ENCODE measurements around the gene OPN1LW. TPM values are rescaled to one million over a fixed set of nuclear protein-coding genes. Genes with fewer than 3 reads are reported as not detected.
"Not testable (repeated sequence)": the region's sequence is repeated elsewhere in the genome, so short reads cannot be mapped to it uniquely, and the experiment has no call there.

Gene OPN1LW
- total RNA-seq, 2 donors from 2014 or later: not detected

GRCh38 chrX:154142386-154142785 is 1.7 kb upstream of the OPN1LW start:
- ATAC-seq (no peak), DNase-seq (no peak)
- Mint-ChIP-seq H3K4me1 (peaks cover 3% of the 10 kb centered on the region), H3K4me3 (no peak overlapping the region), H3K27me3 (no peaks in the 10 kb centered on the region), H3K36me3 (ENCODE audit: low read depth) (no peaks in the 10 kb centered on the region), H3K27ac (no peak overlapping the region)
- no peaks in the 10 kb centered on the region for H3K9me3 ChIP-seq (ENCODE audit: control insufficient read depth, low read length, poor library complexity, severe bottlenecking)

GRCh38 chrX:154142950-154143745 is 895 bp upstream of the OPN1LW start:
- Mint-ChIP-seq H3K27me3 (no peaks in the 10 kb centered on the region), H3K27ac (no peak overlapping the region), H3K36me3 (ENCODE audit: low read depth) (no peaks in the 10 kb centered on the region), H3K4me3 (peak overlapping the region; percentile 52), H3K4me1 (peaks cover 3% of the 10 kb centered on the region)
- DNase-seq: no peak
- ATAC-seq: no peak
- H3K9me3 ChIP-seq (ENCODE audit: control insufficient read depth, low read length, poor library complexity, severe bottlenecking): no peaks in the 10 kb centered on the region

GRCh38 chrX:154151030-154151429 is 7.0 kb downstream of the OPN1LW start:
- not testable (repeated sequence) for DNase-seq; H3K4me3 Mint-ChIP-seq; H3K36me3 Mint-ChIP-seq (ENCODE audit: low read depth); H3K27ac Mint-ChIP-seq; ATAC-seq; H3K9me3 ChIP-seq (ENCODE audit: control insufficient read depth, low read length, poor library complexity, severe bottlenecking); H3K4me1 Mint-ChIP-seq; H3K27me3 Mint-ChIP-seq

GRCh38 chrX:154156221-154156620 is 12.2 kb downstream of the OPN1LW start:
- H3K4me3 Mint-ChIP-seq; H3K36me3 Mint-ChIP-seq (ENCODE audit: low read depth); H3K27ac Mint-ChIP-seq; H3K4me1 Mint-ChIP-seq; DNase-seq; ATAC-seq; H3K9me3 ChIP-seq (ENCODE audit: control insufficient read depth, low read length, poor library complexity, severe bottlenecking); H3K27me3 Mint-ChIP-seq: not testable (repeated sequence)

GRCh38 chrX:154157207-154157606 is 13.2 kb downstream of the OPN1LW start:
- H3K9me3 ChIP-seq (ENCODE audit: control insufficient read depth, low read length, poor library complexity, severe bottlenecking); H3K27me3 Mint-ChIP-seq; H3K4me1 Mint-ChIP-seq; H3K4me3 Mint-ChIP-seq; DNase-seq; H3K27ac Mint-ChIP-seq; ATAC-seq; H3K36me3 Mint-ChIP-seq (ENCODE audit: low read depth): not testable (repeated sequence)

- not testable (repeated sequence) for H3K4me1 Mint-ChIP-seq; H3K27ac Mint-ChIP-seq; H3K36me3 Mint-ChIP-seq (ENCODE audit: low read depth); H3K27me3 Mint-ChIP-seq; DNase-seq; H3K9me3 ChIP-seq (ENCODE audit: control insufficient read depth, low read length, poor library complexity, severe bottlenecking); H3K4me3 Mint-ChIP-seq; ATAC-seq
These were observed 15.3 kb downstream of the OPN1LW start for GRCh38 chrX:154159345-154159744.

- not testable (repeated sequence) for ATAC-seq; H3K27ac Mint-ChIP-seq; DNase-seq; H3K4me3 Mint-ChIP-seq; H3K4me1 Mint-ChIP-seq; H3K9me3 ChIP-seq (ENCODE audit: control insufficient read depth, low read length, poor library complexity, severe bottlenecking); H3K36me3 Mint-ChIP-seq (ENCODE audit: low read depth); H3K27me3 Mint-ChIP-seq
These were observed 20.9 kb downstream of the OPN1LW start for GRCh38 chrX:154164902-154165301.

- H3K27ac Mint-ChIP-seq; H3K4me1 Mint-ChIP-seq; ATAC-seq; DNase-seq; H3K36me3 Mint-ChIP-seq (ENCODE audit: low read depth); H3K27me3 Mint-ChIP-seq; H3K9me3 ChIP-seq (ENCODE audit: control insufficient read depth, low read length, poor library complexity, severe bottlenecking); H3K4me3 Mint-ChIP-seq: not testable (repeated sequence)
These were observed 24.3 kb downstream of the OPN1LW start for GRCh38 chrX:154168384-154168783.

- peak; percentile 94 for ATAC-seq
- H3K9me3 ChIP-seq (ENCODE audit: control insufficient read depth, low read length, poor library complexity, severe bottlenecking); H3K4me1 Mint-ChIP-seq; H3K27ac Mint-ChIP-seq; H3K4me3 Mint-ChIP-seq; DNase-seq; H3K27me3 Mint-ChIP-seq; H3K36me3 Mint-ChIP-seq (ENCODE audit: low read depth): not testable (repeated sequence)
These were observed 28.5 kb downstream of the OPN1LW start for GRCh38 chrX:154172535-154172943.

GRCh38 chrX:154174356-154174755 is 30.3 kb downstream of the OPN1LW start:
- DNase-seq; H3K4me3 Mint-ChIP-seq; H3K36me3 Mint-ChIP-seq (ENCODE audit: low read depth); H3K27me3 Mint-ChIP-seq; ATAC-seq; H3K4me1 Mint-ChIP-seq; H3K27ac Mint-ChIP-seq; H3K9me3 ChIP-seq (ENCODE audit: control insufficient read depth, low read length, poor library complexity, severe bottlenecking): not testable (repeated sequence)

- H3K27ac Mint-ChIP-seq; H3K36me3 Mint-ChIP-seq (ENCODE audit: low read depth): not testable (repeated sequence)
These were observed 38.3 kb downstream of the OPN1LW start, which contains the start of gene OPN1MW for GRCh38 chrX:154182296-154182695. TSS of gene OPN1MW (plus strand) at chrX:154182596. CDS start at chrX:154182678, 82 bp downstream.

GRCh38 chrX:154183794-154184193 is 39.8 kb downstream of the OPN1LW start:
- not testable (repeated sequence) for H3K27ac Mint-ChIP-seq; H3K27me3 Mint-ChIP-seq; H3K4me3 Mint-ChIP-seq; H3K9me3 ChIP-seq (ENCODE audit: control insufficient read depth, low read length, poor library complexity, severe bottlenecking); DNase-seq; H3K36me3 Mint-ChIP-seq (ENCODE audit: low read depth); ATAC-seq; H3K4me1 Mint-ChIP-seq

More at GRCh38 chrX:154182296-154182695, 38.3 kb downstream of the OPN1LW start, which contains the start of gene OPN1MW:
- not testable (repeated sequence) for DNase-seq; H3K27me3 Mint-ChIP-seq; ATAC-seq; H3K4me1 Mint-ChIP-seq; H3K9me3 ChIP-seq (ENCODE audit: control insufficient read depth, low read length, poor library complexity, severe bottlenecking); H3K4me3 Mint-ChIP-seq

- not testable (repeated sequence) for DNase-seq; H3K27me3 Mint-ChIP-seq; ATAC-seq; H3K36me3 Mint-ChIP-seq (ENCODE audit: low read depth); H3K4me1 Mint-ChIP-seq; H3K4me3 Mint-ChIP-seq; H3K9me3 ChIP-seq (ENCODE audit: control insufficient read depth, low read length, poor library complexity, severe bottlenecking); H3K27ac Mint-ChIP-seq
These were observed 48.8 kb downstream of the OPN1LW start for GRCh38 chrX:154192846-154193245.

GRCh38 chrX:154194316-154194715 is 50.3 kb downstream of the OPN1LW start:
- not testable (repeated sequence) for H3K36me3 Mint-ChIP-seq (ENCODE audit: low read depth); H3K4me3 Mint-ChIP-seq; ATAC-seq; H3K27ac Mint-ChIP-seq; DNase-seq; H3K4me1 Mint-ChIP-seq; H3K27me3 Mint-ChIP-seq; H3K9me3 ChIP-seq (ENCODE audit: control insufficient read depth, low read length, poor library complexity, severe bottlenecking)
